Panc1 (cell line): ENCODE data around the gene SENP8. TPM values are rescaled to one million over a fixed set of nuclear protein-coding genes. Genes with fewer than 3 reads are reported as not detected.

ENCODE experiments used
- ATAC-seq: fragments of 200-7000 bp; cut with Tn5 transposase; 2 replicates; pipeline ENCODE4 v1.9.1; 2020; ENCODE audit warnings: mild to moderate bottlenecking, moderate library complexity
- Bru-seq: library from RNA; stranded (reverse); fragments of 400-500 nt; gene quantifications from one replicate; lab custom pipeline; 2021; lab: Mats Ljungman, UMichigan
- BruChase-seq, 2 experiments: library from RNA; stranded (reverse); fragments of 400-500 nt; gene quantifications; one replicate each; lab custom pipeline; 2021; lab: Mats Ljungman, UMichigan
- BruUV-seq: library from RNA; stranded (reverse); fragments of 400-500 nt; replicated peaks from 2 replicates; lab custom pipeline; 2021; lab: Mats Ljungman, UMichigan
- CTCF ChIA-PET: fragments of 300-600 bp; sonication (Branson Sonifier 250); formaldehyde crosslinking; loops from one replicate; lab custom pipeline; 2022; ENCODE audit warnings: antibody characterized with exemption; lab: Charles Lee
- POLR2A ChIA-PET: fragments of 300-600 bp; sonication (Branson Sonifier 250); formaldehyde crosslinking; loops from one replicate; lab custom pipeline; 2022; ENCODE audit warnings: antibody characterized with exemption; lab: Charles Lee
- DNase-seq: peaks from one replicate; pipeline ENCODE4 v3.0.0-alpha.2; 2010; ENCODE audit warnings: low read depth, low spot score
- H3K27ac ChIP-seq: 2 replicates; pipeline ENCODE4 v1.5.1; 2011; ENCODE audit warnings: mild to moderate bottlenecking, low read length, inconsistent platforms
- H3K27me3 ChIP-seq: fragments of 200-500 bp; sonication (Bioruptor generic); 2 replicates; pipeline ENCODE4 v1.6.0; 2014; ENCODE audit warnings: low read length, inconsistent platforms; ENCODE audit not compliant: control insufficient read depth, insufficient read depth
- H3K36me3 ChIP-seq: fragments of 200-500 bp; sonication (Bioruptor generic); 2 replicates; pipeline ENCODE4 v1.5.1; 2014; ENCODE audit warnings: inconsistent platforms, mild to moderate bottlenecking, low read length, moderate library complexity; ENCODE audit not compliant: control insufficient read depth, insufficient read depth
- H3K4me1 ChIP-seq: 2 replicates; pipeline ENCODE4 v1.5.1; 2011; ENCODE audit warnings: inconsistent platforms, mild to moderate bottlenecking, low read length, moderate library complexity; ENCODE audit not compliant: control insufficient read depth, insufficient read depth
- H3K4me3 ChIP-seq, 2 experiments: 2 replicates each; pipeline ENCODE4 v1.5.1; 2011 to 2012; ENCODE audit warnings: low read depth in 2 of 2, low read length in 2 of 2, mild to moderate bottlenecking in 2 of 2, inconsistent platforms in 1 of 2, moderate library complexity in 1 of 2
- H3K9me3 ChIP-seq: fragments of 200-500 bp; sonication (Bioruptor generic); 2 replicates; pipeline ENCODE4 v1.5.1; 2014; ENCODE audit warnings: low read depth, mild to moderate bottlenecking, inconsistent platforms, low read length, moderate library complexity; ENCODE audit not compliant: control insufficient read depth, insufficient read depth
- POLR2AphosphoS5 ChIP-seq: IDR thresholded peaks from 2 replicates; pipeline ENCODE4 v1.6.1; 2012; ENCODE audit warnings: mild to moderate bottlenecking, low read depth, low read length, moderate library complexity
- SIN3A ChIP-seq: IDR thresholded peaks from 2 replicates; pipeline ENCODE4 v1.6.1; 2012; ENCODE audit warnings: low read depth, mild to moderate bottlenecking, low read length, moderate library complexity, borderline replicate concordance; ENCODE audit not compliant: insufficient read depth
- TCF7L2 ChIP-seq: IDR thresholded peaks from 2 replicates; pipeline ENCODE4 v1.6.1; 2011; ENCODE audit warnings: mild to moderate bottlenecking, low read depth, low read length, inconsistent platforms
- in situ Hi-C: cut with HindIII; loops from 2 replicates; pipeline ENCODE4 v1.10.0; 2016; ENCODE audit warnings: low sequenced_read_pairs, low pct_unique_long_range_greater_than_20kb
- intact Hi-C: fragments of 100-400 bp; cut with micrococcal nuclease; formaldehyde crosslinking; loops from one replicate; pipeline ENCODE4 v1.10.0; 2022; ENCODE audit not compliant: unreplicated experiment
- long read RNA-seq: library from polyadenylated mRNA; unstranded; transcript quantifications from one replicate; pipeline ENCODE4 v2.0.0, GENCODE V29; 2021; ENCODE audit not compliant: unreplicated experiment
- polyA plus RNA-seq: library from polyadenylated mRNA; unstranded; fragments of >200 nt; gene quantifications from one replicate; pipeline ENCODE4 v1.2.1, GENCODE V29; 2012; ENCODE audit warnings: missing spikeins; ENCODE audit not compliant: insufficient read length
- total RNA-seq: library from RNA; stranded (reverse); gene quantifications from one replicate; pipeline ENCODE4 v1.2.1, GENCODE V29; 2021; ENCODE audit not compliant: unreplicated experiment
- TF ChIP-seq, protein P1 (sequence below): fragments of 450-650 bp; IDR thresholded peaks from 2 replicates; pipeline ENCODE4 v1.5.1; 2017; ENCODE audit warnings: mild to moderate bottlenecking
- TF ChIP-seq, protein P2 (sequence below), 2 experiments: IDR thresholded peaks; 2 replicates each; pipeline ENCODE4 v1.6.1; 2011 to 2012; ENCODE audit warnings: low read depth in 2 of 2, control low read depth in 1 of 2, low read length in 1 of 2, mild to moderate bottlenecking in 1 of 2, moderate library complexity in 1 of 2; ENCODE audit not compliant: insufficient read depth in 1 of 2

The SENP8 gene
- 2.9 TPM for total RNA-seq
- 2.0 TPM for polyA plus RNA-seq
- Bru-seq, nascent RNA = percentile 51 among the genes with signal in this experiment
- percentile 50 among the genes with signal in this experiment for BruChase-seq, experiment 1, labeled RNA remaining after a 2-hour chase
- percentile 39 among the genes with signal in this experiment for BruChase-seq, experiment 2, labeled RNA remaining after a 6-hour chase
- long read RNA-seq, full-length matches to known transcripts = 4 of 4 reads
- long read RNA-seq, partial matches to known transcripts = 0 of 4 reads
- long read RNA-seq, other reads (novel, unspliced or antisense) = 0 of 4 reads

DNA sequence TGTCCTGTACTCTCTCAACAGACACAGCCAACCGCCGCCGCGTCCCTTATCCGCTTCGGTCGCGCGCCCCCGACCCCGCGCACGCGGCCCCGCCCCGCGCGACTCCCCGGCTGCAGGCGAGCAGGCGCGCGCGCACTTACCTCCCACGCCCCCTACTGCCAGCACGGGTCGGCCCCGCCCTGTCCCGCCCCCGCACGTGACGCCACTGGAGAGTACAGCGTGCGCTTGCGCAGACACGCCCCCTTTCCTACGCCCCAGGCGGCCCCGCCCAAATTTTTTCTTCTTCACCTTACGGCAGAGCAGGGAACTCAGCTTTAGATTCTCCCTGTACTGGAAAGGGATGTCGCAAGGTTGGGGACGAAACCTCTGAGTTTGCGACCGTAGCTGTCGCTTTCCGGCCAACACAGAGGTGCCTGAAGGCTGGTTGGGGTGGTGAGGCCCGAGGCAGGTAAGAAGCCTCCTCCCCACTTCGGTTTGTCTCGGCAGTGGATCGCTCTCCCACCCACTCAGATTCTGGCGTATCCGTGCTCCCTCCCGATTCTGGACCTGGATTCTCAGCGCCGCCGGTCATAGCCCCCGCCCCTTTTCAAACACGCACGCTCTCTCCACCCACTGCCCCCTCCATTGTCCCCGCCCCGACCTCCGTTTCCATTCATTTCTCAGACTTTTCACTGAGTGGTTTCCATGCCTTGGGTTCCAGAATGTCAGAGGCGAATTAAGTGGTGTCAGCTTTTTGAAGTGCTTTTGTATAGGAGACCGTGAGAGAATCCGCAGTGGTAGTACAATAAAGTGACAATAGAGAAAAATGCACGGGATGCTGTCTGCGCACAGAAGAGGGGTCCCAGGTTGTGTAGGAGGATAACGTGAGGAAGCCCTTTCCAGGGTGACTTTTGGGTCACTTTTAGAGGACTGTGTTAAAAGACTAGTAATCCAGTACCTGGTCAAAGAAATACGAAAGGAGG lies at the start of gene SENP8, which contains the start of gene MYO9A:
TSS of gene SENP8 (plus strand) at position 387 of the 962 bp plus-strand sequence. CDS start 21,221 bp downstream, outside the sequence.
TSS of gene MYO9A (minus strand) at position 134 of the 962 bp plus-strand sequence. CDS start 71,587 bp downstream, outside the sequence.
- no TSS peak for BruUV-seq
- DNase-seq = peak; percentile 96
- Histone ChIP-seq H3K4me1 (peaks cover 26% of the 10 kb centered on the region), H3K9me3 (no peaks in the 10 kb centered on the region), H3K4me3 (peak within 1 kb of the TSS; percentile 89 to 98), H3K27me3 (no peaks in the 10 kb centered on the region), H3K27ac (peak within 1 kb of the TSS; percentile 96), H3K36me3 (peaks cover 3% of the 10 kb centered on the region; the same call in 1 of the 2 replicates)
- intact Hi-C loops (no loop called here), in situ Hi-C loops (no loop called here)
- ChIA-PET CTCF (interaction anchor here (0.6 to 0.7 kb wide), 2 partner anchors 47 to 1930 kb away, joined by 3 read pairs; no protein-coding TSS in a partner anchor), POLR2A (interaction anchor here (0.5 to 0.6 kb wide), 2 partner anchors 28 to 82 kb away, joined by 3 read pairs; no protein-coding TSS in a partner anchor)
- ATAC-seq = peak; percentile 88
- TF ChIP-seq SIN3A = no peak
- no peak for TF ChIP-seq TCF7L2
- TF ChIP-seq, protein P1, sequence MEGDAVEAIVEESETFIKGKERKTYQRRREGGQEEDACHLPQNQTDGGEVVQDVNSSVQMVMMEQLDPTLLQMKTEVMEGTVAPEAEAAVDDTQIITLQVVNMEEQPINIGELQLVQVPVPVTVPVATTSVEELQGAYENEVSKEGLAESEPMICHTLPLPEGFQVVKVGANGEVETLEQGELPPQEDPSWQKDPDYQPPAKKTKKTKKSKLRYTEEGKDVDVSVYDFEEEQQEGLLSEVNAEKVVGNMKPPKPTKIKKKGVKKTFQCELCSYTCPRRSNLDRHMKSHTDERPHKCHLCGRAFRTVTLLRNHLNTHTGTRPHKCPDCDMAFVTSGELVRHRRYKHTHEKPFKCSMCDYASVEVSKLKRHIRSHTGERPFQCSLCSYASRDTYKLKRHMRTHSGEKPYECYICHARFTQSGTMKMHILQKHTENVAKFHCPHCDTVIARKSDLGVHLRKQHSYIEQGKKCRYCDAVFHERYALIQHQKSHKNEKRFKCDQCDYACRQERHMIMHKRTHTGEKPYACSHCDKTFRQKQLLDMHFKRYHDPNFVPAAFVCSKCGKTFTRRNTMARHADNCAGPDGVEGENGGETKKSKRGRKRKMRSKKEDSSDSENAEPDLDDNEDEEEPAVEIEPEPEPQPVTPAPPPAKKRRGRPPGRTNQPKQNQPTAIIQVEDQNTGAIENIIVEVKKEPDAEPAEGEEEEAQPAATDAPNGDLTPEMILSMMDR = peak; percentile 27; the same call in 1 of the 2 replicates
- TF ChIP-seq POLR2AphosphoS5 = peak; percentile 92
- TF ChIP-seq, protein P2, sequence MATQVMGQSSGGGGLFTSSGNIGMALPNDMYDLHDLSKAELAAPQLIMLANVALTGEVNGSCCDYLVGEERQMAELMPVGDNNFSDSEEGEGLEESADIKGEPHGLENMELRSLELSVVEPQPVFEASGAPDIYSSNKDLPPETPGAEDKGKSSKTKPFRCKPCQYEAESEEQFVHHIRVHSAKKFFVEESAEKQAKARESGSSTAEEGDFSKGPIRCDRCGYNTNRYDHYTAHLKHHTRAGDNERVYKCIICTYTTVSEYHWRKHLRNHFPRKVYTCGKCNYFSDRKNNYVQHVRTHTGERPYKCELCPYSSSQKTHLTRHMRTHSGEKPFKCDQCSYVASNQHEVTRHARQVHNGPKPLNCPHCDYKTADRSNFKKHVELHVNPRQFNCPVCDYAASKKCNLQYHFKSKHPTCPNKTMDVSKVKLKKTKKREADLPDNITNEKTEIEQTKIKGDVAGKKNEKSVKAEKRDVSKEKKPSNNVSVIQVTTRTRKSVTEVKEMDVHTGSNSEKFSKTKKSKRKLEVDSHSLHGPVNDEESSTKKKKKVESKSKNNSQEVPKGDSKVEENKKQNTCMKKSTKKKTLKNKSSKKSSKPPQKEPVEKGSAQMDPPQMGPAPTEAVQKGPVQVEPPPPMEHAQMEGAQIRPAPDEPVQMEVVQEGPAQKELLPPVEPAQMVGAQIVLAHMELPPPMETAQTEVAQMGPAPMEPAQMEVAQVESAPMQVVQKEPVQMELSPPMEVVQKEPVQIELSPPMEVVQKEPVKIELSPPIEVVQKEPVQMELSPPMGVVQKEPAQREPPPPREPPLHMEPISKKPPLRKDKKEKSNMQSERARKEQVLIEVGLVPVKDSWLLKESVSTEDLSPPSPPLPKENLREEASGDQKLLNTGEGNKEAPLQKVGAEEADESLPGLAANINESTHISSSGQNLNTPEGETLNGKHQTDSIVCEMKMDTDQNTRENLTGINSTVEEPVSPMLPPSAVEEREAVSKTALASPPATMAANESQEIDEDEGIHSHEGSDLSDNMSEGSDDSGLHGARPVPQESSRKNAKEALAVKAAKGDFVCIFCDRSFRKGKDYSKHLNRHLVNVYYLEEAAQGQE (IDR thresholded peaks at IDR 0.05; ENCODE audit: insufficient read depth in 1 of 2, low read depth in 2 of 2, low read length in 1 of 2) = 0 out of 4 replicates have a peak, but pooled peaks of 1 of the 2 experiments have one; percentile 2

DNA sequence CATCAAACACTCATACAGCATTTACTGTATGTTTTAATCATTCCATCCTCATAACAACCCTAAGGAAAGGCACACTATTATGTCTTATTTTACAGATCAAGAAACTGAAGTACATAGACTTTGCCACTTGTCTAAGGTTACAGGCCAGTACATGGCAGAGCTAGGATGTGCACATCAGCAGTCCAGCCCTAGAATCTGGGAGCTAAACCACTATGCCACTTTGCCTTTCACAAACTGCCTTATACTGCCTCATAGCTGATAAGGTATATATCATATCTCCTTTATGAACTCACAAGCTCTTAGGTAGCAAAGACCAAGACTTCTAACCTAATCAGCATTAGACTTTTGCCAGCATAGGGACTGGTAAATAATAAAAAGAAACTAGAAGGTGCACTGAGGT lies 49.3 kb upstream of the SENP8 start:
- no TSS peak for BruUV-seq
- Histone ChIP-seq H3K27me3 (no peaks in the 10 kb centered on the region), H3K36me3 (no peaks in the 10 kb centered on the region), H3K27ac (no peak overlapping the region), H3K4me1 (no peaks in the 10 kb centered on the region), H3K9me3 (no peaks in the 10 kb centered on the region), H3K4me3 (no peak overlapping the region)
- TF ChIP-seq POLR2AphosphoS5 (no peak), SIN3A (no peak), TCF7L2 (no peak)
- TF ChIP-seq, protein P1 = no peak
- TF ChIP-seq, protein P2 (IDR thresholded peaks at IDR 0.05; ENCODE audit: insufficient read depth in 1 of 2, low read depth in 2 of 2, low read length in 1 of 2) = no peak
- in situ Hi-C loops (no loop called here), intact Hi-C loops (no loop called here)
- ChIA-PET POLR2A (no interaction called here), CTCF (no interaction called here)
- DNase-seq = no peak
- peak; percentile 62; the same call in 1 of the 2 replicates for ATAC-seq
